ENCODE data around the gene FLT4. TPM values are rescaled to one million over a fixed set of nuclear protein-coding genes. Genes with fewer than 3 reads are reported as not detected.
"Not testable (repeated sequence)": the region's sequence is repeated elsewhere in the genome, so short reads cannot be mapped to it uniquely, and the experiment has no call there.

FLT4 gene
- polyA plus RNA-seq, 1 donor (not counting 4 experiments of a cell fraction or from before 2014, with no cell fraction given), result not detected

DNA sequence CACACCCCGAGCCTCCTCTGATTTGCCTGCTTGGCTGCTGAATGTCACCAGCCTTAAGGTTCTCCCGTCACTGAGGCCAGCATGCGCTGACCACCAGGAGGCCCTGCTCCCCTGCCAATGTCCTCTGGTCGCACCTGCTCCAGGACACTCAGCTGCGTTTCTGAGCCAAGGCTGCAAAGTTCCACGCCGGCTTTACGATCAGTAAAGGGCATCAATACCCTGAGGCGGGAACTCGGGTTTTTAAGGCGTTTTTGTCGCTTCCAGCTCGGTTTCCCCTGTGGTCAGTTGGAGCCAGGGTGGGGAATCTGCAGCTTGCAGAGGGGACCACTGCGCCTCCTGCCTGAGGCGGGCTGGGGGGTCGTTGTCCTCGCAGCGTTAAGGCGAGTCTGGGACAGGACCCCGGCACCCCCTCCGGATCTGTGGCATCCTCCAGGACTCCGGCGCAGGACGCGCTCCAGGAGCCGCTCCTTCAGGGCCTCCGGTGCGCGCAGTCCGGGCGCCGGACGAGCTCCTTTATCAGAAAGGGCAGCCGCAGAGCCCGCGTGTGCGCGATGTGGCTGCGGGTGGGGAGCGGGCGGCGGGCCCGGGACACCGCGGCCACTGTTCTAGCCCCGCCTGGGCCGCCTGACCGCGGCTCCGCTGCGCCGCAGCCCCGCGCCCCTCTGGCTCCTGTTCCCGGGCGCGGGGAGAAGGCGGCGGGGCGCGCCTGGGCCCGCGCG lies 24.1 kb upstream of the FLT4 start:
- Histone ChIP-seq H3K4me3 (ENCODE audit: control insufficient read depth in 2 of 3, extremely low read depth in 1 of 3, insufficient read depth in 2 of 3, low read depth in 1 of 3, low read length in 3 of 3) (no peak overlapping the region), H3K9me3 (ENCODE audit: control insufficient read depth, low read depth, low read length) (no peaks in the 10 kb centered on the region), H3K9me1 (ENCODE audit: control insufficient read depth, extremely low read depth, insufficient read depth, low read length) (no peaks in the 10 kb centered on the region), H3K9ac (ENCODE audit: control insufficient read depth, extremely low read depth, insufficient read depth, low read length) (no peak overlapping the region), H3K79me2 (ENCODE audit: control insufficient read depth, insufficient read depth, low read length) (no peaks in the 10 kb centered on the region), H4K20me1 (ENCODE audit: control insufficient read depth, extremely low read depth, insufficient read depth, low read length) (no peaks in the 10 kb centered on the region), H3K27me3 (ENCODE audit: control insufficient read depth, extremely low read depth, insufficient read depth, low read length) (peaks cover 13% of the 10 kb centered on the region), H3K36me3 (ENCODE audit: control insufficient read depth in 2 of 2, extremely low read depth in 1 of 2, insufficient read depth in 2 of 2, low read length in 2 of 2) (no peaks in the 10 kb centered on the region), H3K4me1 (ENCODE audit: control insufficient read depth, extremely low read depth, insufficient read depth, low read length) (no peaks in the 10 kb centered on the region), H3K27ac (ENCODE audit: control insufficient read depth, insufficient read depth, low read length) (no peak overlapping the region), H2AFZ (ENCODE audit: control insufficient read depth, low read length) (no peak overlapping the region), H3K4me2 (ENCODE audit: control insufficient read depth, extremely low read depth, insufficient read depth, low read depth, low read length) (no peak overlapping the region)
- FAIRE-seq (no peak), DNase-seq (ENCODE audit: low read depth, low spot score) (no peak)
- TF ChIP-seq, protein P1, sequence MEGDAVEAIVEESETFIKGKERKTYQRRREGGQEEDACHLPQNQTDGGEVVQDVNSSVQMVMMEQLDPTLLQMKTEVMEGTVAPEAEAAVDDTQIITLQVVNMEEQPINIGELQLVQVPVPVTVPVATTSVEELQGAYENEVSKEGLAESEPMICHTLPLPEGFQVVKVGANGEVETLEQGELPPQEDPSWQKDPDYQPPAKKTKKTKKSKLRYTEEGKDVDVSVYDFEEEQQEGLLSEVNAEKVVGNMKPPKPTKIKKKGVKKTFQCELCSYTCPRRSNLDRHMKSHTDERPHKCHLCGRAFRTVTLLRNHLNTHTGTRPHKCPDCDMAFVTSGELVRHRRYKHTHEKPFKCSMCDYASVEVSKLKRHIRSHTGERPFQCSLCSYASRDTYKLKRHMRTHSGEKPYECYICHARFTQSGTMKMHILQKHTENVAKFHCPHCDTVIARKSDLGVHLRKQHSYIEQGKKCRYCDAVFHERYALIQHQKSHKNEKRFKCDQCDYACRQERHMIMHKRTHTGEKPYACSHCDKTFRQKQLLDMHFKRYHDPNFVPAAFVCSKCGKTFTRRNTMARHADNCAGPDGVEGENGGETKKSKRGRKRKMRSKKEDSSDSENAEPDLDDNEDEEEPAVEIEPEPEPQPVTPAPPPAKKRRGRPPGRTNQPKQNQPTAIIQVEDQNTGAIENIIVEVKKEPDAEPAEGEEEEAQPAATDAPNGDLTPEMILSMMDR (optimal IDR thresholded peaks at IDR 0.05 in 1 of 3, IDR thresholded peaks at IDR 0.05 in 1 of 3, conservative IDR thresholded peaks at IDR 0.05 in 1 of 3; ENCODE audit: extremely low read depth in 1 of 3, insufficient read depth in 2 of 3, low read length in 3 of 3), result no peak
- TF ChIP-seq EZH2 (IDR thresholded peaks at IDR 0.05; ENCODE audit: low read length), result no peak
- dilution Hi-C loops (cut with MboI; ENCODE audit: extremely low pct_ligation_motif_present, low sequenced_read_pairs), result no loop called here

DNA sequence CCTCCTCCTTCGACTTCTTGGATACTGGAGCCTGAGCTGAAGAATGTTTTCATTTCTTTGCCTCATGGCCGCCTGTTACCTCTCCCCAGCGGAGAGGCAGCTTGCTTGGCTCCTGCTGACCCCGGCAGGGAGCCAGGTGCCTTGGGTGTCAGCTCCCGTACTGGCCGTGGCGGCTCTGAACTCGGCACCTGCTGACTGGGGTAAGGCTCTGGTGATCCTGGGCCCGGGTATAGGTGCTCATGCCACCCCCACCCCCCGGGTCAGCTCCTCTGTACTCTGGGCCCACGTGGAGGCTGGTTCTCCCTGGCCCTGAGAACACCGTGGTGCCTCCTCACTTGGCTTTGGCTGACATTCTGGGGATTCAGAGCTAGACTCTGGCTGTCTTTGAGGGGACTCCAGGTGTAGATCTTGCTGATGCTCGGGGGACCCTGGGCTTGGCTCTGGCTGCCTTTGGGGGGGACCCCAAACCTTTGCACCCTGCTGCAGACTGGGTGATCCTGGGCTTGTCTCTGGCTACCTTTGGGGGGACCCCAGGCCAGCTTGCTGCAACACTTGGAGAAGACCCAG lies 22.6 kb upstream of the FLT4 start:
- H3K4me1 ChIP-seq (ENCODE audit: control insufficient read depth, extremely low read depth, insufficient read depth, low read length); H3K79me2 ChIP-seq (ENCODE audit: control insufficient read depth, insufficient read depth, low read length); H3K4me3 ChIP-seq (ENCODE audit: control insufficient read depth in 2 of 3, extremely low read depth in 1 of 3, insufficient read depth in 2 of 3, low read depth in 1 of 3, low read length in 3 of 3); H3K9ac ChIP-seq (ENCODE audit: control insufficient read depth, extremely low read depth, insufficient read depth, low read length); H4K20me1 ChIP-seq (ENCODE audit: control insufficient read depth, extremely low read depth, insufficient read depth, low read length); H3K36me3 ChIP-seq (ENCODE audit: control insufficient read depth in 2 of 2, extremely low read depth in 1 of 2, insufficient read depth in 2 of 2, low read length in 2 of 2); dilution Hi-C loops (cut with MboI; ENCODE audit: extremely low pct_ligation_motif_present, low sequenced_read_pairs); H3K4me2 ChIP-seq (ENCODE audit: control insufficient read depth, extremely low read depth, insufficient read depth, low read depth, low read length); FAIRE-seq; H2AFZ ChIP-seq (ENCODE audit: control insufficient read depth, low read length); H3K9me3 ChIP-seq (ENCODE audit: control insufficient read depth, low read depth, low read length); DNase-seq (ENCODE audit: low read depth, low spot score); H3K9me1 ChIP-seq (ENCODE audit: control insufficient read depth, extremely low read depth, insufficient read depth, low read length); H3K27ac ChIP-seq (ENCODE audit: control insufficient read depth, insufficient read depth, low read length): not testable (repeated sequence)
- H3K27me3 ChIP-seq (ENCODE audit: control insufficient read depth, extremely low read depth, insufficient read depth, low read length), result peaks cover 13% of the 10 kb centered on the region
